Stimulated activated naive CD8-positive, alpha-beta T cell treated with anti-CD3 and anti-CD28 coated beads, Interleukin-15, Interleukin-2, amounts not matched to agents 100 U/mL and 50 U/mL, for 24 hours (primary cell): ENCODE results near the gene MAST4.
A peak's percentile ranks its signal among the peaks of the same experiment; 100 is the strongest.

Source experiments
- ATAC-seq: fragments of 150-1000 bp; cut with Tn5 transposase; one replicate; pipeline ENCODE4 v1.10.0; 2021
- DNase-seq: peaks from one replicate; pipeline ENCODE4 v3.0.0; 2021

Gene MAST4

GRCh38 chr5:67020096-67020615 is 424.0 kb downstream of the MAST4 start:
- no peak for DNase-seq
- no peak for ATAC-seq

GRCh38 chr5:67021031-67021430 is 424.8 kb downstream of the MAST4 start:
- no peak for ATAC-seq
- DNase-seq, result no peak

DNA sequence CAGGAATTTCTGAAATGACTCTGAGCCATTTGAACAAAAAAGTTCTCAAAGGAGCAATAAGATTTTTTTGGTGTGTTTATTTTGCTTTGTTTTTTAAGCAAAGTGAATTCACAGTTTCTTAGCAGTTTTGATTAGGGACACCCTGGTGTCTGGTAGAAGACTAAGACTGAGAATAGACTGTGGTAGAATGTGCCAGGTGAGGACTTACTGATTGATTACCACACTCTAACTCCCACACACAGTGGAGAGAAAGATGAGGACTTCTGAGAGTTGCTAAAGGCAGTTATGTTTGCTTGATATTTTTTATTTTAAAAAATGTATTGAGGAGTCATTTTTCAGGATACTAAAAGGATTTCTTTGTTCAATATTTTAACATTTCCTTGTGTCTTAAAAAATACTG is 425.3 kb downstream of the MAST4 start:
- DNase-seq, result no peak
- peak; percentile 98 for ATAC-seq

- DNase-seq, result no peak
- ATAC-seq, result no peak
Measured at GRCh38 chr5:67021962-67022361, 425.8 kb downstream of the MAST4 start.

DNA sequence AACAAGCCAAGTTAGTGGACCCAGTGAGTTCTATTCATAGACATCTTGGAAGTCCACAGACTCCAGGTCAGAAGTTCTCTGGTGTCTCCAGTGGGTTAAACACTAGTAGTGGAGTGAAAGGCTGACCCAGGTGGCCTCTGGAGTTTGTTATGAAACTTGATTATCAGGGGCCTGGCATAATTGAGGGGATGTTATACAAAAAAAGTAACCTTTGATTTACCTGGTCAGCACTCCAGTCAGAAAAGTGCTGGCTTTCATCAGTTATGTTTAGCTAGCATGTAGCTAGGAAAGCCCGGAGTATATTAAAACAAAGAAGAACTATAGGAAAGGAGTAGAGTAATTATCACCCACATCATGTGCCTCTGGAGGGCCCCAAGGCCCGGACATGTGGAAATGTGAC is 429.3 kb downstream of the MAST4 start:
- DNase-seq (no peak), ATAC-seq (no peak)

GRCh38 chr5:67026278-67026677 is 430.1 kb downstream of the MAST4 start:
- no peak for ATAC-seq
- DNase-seq, result no peak

DNA sequence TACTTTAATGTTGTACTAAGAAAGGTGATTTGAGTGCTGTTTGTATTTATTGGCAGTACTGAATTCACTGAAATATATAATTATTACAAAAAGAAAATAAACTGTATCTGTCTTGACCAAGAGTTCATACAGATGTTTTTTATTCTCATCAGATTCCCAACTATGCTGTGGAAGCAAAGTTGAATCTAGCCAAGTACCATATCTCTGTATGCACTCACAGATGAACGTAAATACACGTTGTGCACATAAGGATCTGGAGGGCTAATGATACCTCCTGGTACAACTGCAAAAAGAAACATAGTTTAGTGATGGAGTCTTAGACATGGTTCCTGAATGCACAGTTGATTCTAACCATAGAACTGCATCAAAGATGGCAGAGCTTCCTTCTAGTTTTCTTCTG is 431.0 kb downstream of the MAST4 start:
- ATAC-seq (no peak), DNase-seq (no peak)

DNA sequence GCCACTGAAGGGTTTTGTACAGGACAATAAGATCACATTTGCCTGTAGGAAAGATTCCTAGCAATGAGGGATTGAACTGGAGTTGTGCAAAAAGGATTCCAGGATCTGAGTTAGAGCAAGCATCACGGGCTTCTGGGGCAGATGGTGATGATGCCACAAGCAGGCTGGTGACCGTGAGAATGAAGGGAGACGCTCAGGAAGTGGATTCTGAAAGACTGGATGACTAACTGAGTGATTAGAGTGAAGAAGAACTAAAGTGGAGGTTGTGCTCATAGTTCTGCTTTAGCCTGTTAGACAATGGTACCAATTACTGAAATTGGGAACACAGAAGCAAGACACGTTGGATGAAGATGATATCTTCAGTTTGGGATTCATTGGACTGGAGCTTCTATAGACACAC is 432.2 kb downstream of the MAST4 start:
- ATAC-seq (no peak), DNase-seq (peak; percentile 25)

DNA sequence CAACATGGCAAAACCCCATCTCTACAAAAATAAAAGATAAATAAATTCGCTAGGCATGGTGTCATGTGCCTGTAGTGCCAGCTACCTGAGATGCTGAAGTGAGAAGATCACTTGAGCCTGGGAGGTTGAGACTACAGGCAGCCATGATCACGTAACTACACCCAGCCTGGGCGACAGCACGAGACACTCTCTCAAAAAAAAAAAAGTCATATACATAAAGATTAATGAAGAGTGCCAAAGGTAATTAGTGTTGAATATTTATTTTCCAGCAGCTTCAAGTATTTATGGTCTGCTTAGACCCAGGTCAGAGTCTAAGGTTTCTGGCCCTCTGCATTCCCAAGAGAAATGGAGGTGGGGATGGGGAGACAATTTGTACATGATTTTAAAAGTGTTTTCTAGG is 432.7 kb downstream of the MAST4 start:
- DNase-seq, result no peak
- no peak for ATAC-seq

DNA sequence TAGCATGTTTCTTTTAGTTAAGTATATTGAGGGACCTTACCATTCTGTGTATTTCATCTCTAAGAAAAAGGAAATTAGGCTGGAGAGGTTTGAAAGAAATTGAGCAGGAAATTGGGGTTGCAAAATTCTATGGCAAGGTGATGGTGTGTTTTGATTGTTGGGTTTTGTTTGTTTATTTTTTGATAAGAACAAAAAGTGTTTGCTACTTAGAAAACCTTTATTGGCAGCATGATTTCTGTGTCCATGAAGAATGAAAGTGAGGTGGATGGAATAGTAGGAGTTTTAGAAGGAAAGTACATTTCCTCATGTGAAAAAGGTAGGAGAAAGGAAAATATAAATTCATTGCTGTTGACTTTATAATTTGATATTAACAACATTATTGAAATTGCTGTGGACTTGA is 433.3 kb downstream of the MAST4 start:
- ATAC-seq (no peak), DNase-seq (no peak)

DNA sequence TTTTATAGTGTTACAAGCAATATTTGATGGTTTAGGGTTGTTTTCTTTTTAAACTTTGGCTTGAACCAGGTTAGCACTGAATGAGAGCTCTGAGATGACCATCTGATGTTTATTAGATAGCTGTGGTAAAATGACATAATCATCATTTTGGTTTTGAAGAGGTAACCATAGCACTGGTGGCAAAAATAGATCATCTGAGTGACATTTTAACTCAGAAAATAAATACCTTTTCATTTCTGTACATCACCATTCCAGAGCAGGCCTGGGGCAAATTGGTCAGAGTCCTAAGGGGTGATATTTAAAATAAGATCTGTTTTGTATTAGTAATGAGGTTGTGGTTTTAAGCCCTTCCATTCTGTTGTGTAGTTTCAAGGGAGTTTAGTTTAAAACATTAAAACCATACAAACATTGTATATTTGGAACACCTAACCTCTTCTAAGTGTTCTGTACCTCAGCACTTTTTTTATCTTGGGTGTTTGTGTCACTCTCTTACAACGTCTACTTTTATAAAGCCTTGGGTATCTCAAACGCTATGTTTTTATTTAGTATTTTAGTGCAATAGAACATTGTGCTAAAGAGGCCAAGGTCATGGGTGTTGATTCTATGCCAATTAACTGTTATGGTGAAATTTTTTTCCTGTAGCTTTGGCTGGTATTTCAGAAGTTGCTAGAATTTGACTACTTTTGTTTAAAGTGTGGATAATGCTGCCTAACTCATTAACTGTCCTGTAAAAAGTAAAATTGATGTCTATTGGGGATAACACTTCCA is 434.3 kb downstream of the MAST4 start:
- DNase-seq (no peak), ATAC-seq (peak; percentile 34)

DNA sequence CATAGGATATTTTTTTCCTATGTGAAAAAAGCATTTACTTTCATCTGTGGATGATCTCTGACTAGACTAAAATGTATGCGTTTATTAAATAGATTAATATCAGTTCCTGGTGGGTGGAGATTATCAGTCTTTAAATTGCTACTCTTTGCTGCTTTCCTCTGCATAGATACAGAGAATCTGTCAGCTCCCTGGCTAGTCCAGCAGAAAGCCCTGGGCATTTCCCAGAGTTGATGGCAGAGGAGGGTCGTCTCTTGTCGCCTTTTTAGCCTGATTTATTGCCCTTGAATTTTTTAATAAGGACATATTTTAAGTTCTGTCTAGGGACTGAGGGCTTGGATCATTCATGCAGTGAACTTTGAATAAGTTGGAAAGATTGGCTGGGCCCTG is 434.9 kb downstream of the MAST4 start:
- ATAC-seq (no peak), DNase-seq (no peak)

DNA sequence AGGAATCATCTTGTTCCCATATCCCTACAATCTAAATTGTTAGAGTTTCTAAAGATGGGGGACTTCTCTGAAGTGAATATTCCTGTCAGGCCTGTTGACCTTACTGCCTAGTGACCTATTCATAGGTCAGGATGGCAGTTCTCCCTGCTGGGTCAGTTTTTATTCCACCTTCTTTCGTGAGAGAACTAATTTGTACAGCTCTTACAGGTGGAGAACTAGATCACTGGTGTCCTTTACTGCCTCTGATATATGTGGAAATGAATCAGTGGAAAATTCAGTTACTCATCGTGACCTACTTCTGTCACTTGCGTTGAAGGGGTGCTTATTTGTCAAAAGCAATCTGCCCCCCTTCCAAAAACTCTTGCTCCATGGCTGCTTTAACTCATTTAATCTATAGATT is 435.5 kb downstream of the MAST4 start:
- ATAC-seq (peak; percentile 91), DNase-seq (no peak)

DNA sequence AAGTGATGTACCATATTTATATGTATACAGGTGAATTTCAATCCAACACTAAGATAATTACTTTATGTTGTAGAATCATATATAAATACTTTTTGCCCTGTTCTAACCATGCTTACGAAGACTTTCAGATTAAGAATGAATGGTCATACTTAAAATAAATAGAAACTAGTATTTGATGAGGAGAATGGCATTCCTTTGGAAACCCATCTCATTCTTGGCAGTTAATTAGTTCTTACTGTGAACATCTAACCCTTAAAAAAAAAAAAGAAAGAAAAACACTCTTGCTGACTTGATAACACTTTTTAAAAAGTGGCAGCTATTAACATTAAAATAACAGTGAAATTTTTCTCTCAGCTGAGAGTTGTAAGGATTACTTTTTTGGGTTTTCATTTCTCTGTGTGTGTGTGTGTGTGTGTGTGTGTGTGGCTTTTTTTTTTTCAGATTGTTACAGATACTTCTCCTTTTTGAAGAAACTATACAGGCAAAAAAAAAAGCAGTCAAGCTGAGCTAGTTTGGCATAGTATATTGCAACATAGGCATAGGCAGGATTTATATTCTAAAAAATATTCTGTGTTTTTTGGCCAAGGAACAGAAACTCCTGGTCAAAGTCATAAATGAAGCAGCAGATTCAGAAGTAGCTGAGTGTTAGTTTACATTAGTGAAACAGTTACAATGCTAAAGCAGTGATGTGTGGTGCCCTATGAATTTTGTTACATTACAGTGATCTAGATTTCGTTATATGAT is 436.9 kb downstream of the MAST4 start:
- DNase-seq (no peak), ATAC-seq (no peak)

DNA sequence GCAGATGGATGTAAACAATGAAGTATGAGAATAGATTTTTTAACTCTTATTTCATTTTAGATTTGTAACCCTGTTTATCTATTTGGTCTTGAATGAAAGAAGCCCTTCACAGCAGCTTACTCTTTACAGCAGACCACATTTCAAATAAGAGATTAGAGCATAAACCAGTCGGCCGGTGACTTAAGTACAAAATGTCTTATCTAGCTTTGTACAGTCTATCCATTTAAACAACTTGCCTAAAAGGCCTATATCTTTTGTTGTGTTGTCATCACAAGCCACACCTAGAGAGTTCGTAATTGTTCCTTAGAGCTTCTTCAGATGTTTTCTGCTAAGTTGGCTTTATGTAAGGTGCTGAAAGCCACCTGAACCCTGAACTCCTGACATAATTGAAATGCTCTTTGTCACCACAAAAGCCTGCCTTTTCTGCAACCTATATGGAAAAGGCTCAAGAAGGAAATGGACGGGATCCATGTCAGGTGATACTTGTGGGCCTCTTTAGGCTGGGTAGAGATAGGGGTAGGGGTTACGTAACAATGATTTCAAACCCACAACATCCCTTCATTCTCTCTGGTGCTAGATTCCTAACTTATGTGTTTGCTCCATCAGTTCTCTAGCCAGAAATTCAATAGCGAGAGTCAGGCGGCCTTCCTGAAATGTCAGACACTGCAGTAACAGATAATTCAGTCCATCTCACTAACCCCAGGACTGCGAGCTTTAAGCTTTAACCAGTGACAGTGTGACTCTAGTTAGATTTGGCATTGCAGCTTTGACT is 437.9 kb downstream of the MAST4 start:
- no peak for ATAC-seq

GRCh38 chr5:67035098-67035740 is 439.0 kb downstream of the MAST4 start:
- no peak for DNase-seq
- ATAC-seq, result no peak

More for the DNA sequence above, 437.9 kb downstream of the MAST4 start:
- DNase-seq, result no peak

- ATAC-seq (no peak), DNase-seq (no peak)
Measured at GRCh38 chr5:67037171-67037570, 441.0 kb downstream of the MAST4 start.

- DNase-seq (no peak), ATAC-seq (peak; percentile 57)
Measured at GRCh38 chr5:67038817-67039603, 442.8 kb downstream of the MAST4 start.

DNA sequence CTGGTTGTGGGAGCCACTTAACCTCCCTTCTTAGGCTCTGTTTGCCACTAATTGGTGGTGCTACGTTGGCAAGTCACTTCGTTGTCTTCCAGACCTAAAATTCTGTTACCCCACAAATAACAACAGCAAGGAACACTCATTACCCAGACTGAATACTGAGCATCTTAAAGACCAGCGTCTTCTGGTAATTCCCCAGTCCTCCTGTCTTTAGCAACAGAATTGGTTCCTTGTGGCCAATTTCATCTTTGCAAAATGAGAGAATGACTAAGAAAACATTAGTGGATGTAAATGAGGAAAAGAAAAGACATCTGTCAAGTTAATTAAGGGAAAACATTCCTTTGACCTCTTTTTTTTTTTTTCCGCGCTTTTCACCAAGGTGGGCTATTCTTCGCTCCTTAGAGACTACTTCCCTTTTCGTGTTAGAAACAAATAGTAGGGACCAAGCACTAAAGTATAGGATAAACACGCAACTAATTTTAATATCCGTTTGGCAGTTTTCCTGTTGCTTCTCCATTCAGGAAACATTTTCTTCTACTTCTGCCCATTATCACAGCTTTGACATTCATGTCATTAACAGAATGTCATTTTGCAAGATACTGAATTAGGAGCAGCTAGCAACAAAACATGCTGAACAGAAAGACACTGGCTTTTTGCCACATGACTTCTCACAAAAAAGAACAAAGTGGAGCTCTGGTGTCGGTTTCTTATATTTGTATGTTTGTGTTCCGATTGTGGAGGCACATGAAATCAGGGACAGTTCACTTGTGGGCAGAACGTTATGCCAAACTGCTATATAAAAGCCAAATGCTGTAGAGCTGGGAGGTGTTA is 446.2 kb downstream of the MAST4 start:
- ATAC-seq (no peak), DNase-seq (no peak)

DNA sequence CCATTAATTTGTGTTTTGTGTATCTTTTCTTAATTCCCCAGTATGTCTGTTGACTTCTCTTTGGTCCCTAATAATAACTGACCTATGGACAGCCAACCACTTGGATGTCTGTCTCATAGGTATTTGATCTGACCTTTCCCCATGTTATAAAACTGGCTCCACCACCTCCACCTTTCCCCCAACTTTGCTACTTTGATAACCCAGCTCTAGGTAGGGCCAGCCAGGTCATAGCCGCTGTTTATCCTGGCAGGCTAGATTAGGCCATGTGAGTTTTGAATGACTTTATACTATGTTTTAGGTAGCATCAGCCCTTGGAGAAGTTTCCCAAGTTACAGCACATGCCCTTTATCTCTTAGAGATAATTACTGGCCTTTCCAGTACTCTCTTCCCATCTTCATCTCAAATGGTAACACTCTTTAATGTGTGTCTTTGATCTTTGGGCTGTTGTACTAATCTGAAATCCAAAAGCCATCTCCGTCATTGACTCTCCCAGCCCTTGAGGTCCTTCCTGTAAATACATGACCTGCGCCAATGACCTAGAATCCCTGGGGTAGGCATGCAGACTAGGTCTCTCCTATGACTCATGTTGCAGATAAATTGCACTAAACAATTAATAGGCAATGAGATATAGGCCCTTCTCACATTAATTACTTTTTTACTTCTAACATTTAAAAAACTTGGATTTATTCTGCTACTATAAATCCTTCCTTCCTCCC is 447.8 kb downstream of the MAST4 start:
- no peak for DNase-seq
- no peak for ATAC-seq
